Fibroblast of skin of right biceps (primary cell): Measurements from ENCODE around the gene KRTAP10-2.

Experiments used
- DNase-seq: peaks from one replicate; pipeline ENCODE4 v3.0.0-alpha.2; 2013

KRTAP10-2 gene

GRCh38 chr21:44537930-44538911 is 13.1 kb downstream of the KRTAP10-2 start:
- no peak for DNase-seq

- DNase-seq: no peak
Measured at GRCh38 chr21:44535963-44536362, 15.3 kb downstream of the KRTAP10-2 start.

- DNase-seq: no peak
Measured at GRCh38 chr21:44534688-44535087, 16.6 kb downstream of the KRTAP10-2 start.

DNA sequence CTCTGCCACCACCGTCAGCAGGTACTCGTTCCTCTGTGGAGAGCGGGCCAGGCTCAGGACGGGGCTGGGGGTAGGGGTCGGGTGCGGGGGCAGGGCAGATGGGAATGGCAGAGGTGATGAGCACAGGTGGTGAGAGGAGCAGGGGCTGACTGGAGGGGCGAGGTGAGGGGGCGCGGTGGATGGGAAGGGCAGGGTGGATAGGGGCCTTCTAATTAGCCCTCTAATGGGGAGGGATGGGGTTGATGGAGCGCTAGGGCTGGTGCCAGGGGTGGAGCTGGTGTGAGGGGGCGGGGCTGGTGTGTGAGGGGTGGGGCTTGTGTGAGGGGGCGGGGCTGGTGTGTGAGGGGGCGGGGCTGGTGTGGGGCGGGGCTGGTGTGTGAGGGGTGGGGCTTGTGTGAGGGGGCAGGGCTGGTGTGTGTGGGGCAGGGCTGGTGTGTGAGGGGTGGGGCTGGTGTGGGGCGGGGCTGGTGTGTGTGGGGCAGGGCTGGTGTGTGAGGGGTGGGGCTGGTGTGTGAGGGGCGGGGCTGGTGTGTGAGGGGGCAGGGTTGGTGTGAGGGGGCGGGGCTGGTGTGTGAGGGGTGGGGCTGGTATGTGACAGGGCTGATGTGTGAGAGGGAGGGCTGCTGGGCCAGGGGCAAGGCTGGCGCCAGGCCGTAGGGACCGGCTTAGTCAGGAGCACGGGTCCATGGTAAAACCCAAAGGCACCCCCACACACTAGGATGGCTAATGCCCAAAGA is 17.2 kb downstream of the KRTAP10-2 start:
- DNase-seq: no peak

GRCh38 chr21:44533121-44533890 is 18.0 kb downstream of the KRTAP10-2 start:
- DNase-seq: no peak

GRCh38 chr21:44532712-44533111 is 18.6 kb downstream of the KRTAP10-2 start:
- no peak for DNase-seq

- no peak for DNase-seq
Measured at GRCh38 chr21:44531606-44532564, 19.4 kb downstream of the KRTAP10-2 start.

GRCh38 chr21:44530903-44531605 is 20.3 kb downstream of the KRTAP10-2 start:
- no peak for DNase-seq

DNA sequence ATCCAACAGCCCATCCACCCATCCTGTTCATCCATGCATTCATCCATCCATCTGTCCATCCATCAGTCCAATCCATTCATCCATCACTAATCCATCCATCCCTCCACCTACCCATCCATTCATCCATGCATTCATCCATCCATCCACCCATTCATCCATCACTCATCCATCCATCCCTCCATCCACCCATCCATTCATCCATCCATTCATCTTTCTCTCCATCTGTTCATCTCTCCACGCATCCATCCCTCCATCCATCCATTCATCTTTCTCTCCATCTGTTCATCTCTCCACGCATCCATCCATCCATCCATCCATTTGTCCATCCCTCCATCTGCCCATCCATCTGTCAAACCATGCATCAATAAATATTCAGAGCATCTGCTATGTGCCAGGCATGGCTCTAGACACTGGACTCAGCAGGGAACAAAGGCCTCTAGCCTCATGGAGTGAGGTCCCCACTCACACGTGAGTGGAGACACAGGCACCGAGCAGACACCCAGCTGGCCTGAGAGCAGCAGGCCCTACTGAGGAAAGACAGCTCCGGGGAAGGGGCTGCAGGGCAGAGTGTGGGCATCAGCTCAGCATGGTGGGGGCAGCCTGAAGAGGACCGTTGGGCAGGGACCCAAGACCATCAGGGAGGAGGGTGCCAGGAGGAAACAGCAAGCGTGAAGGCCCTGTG is 20.9 kb downstream of the KRTAP10-2 start:
- DNase-seq: no peak

GRCh38 chr21:44529503-44530125 is 21.7 kb downstream of the KRTAP10-2 start:
- DNase-seq: no peak

DNA sequence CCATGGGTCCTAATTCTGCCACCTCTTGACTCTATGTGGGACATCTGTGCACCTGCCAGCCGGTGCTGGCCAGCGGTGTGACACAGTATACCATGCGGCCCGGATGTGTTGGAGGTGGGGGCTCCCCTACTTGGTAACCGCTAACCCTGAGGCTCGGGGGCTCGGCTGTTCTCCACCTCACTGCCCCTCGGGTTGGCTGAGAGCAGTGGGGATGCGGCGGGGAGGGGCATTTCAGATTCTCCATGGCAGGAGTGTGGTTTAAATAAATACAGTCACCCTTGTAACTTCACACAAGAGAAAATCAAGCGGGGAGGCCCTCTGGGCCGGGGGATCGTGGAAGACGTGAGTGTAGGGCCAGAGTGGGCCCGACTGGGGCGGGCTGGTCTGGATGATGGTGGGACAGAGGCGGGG is 22.3 kb downstream of the KRTAP10-2 start:
- DNase-seq: no peak

- DNase-seq: no peak
Measured at GRCh38 chr21:44528634-44528995, 22.7 kb downstream of the KRTAP10-2 start.

- DNase-seq: no peak
Measured at GRCh38 chr21:44527983-44528633, 23.2 kb downstream of the KRTAP10-2 start.

GRCh38 chr21:44527156-44527982 is 23.9 kb downstream of the KRTAP10-2 start:
- no peak for DNase-seq

DNA sequence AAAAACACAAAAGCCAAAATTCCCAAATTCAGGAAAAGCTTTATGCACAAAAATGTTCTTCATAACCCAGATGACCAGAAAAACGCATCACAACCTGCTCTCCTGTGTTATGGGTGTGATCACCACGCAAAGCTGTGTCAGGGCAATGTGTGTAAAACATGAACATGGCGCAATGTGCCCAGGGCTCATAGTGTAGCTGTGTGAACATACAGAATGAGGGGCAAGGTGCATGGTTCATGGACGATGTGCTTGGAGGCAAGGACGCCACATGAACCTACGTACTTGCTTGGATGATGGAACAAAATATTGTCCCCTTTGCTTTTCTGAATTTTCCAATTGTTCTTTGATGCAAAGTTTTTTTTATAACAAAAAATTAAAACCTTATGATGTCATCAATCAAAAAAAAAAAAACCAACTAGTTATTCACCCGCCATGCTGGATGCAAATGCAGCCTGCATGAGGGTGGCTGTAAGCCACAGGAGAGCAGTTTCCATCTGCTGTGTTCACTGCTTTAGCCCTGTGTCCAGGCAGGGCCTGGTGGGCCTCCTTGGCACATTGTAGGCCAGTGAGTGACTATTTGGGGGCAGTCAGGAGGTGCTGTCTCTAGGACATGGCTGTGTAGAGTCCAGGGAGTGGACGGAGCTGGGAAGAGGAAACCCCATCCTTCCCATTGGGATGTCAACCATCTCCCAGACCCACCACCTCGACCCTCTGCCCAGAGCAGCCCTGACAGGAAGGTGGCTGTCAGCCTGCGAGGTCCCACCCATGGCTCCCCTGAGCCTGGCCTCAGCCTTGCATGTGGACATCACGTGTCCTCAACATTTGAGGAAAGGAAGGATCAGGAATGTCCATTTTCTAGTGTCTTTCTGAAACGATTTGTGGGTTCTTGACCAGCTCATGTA is 25.0 kb downstream of the KRTAP10-2 start:
- no peak for DNase-seq

DNA sequence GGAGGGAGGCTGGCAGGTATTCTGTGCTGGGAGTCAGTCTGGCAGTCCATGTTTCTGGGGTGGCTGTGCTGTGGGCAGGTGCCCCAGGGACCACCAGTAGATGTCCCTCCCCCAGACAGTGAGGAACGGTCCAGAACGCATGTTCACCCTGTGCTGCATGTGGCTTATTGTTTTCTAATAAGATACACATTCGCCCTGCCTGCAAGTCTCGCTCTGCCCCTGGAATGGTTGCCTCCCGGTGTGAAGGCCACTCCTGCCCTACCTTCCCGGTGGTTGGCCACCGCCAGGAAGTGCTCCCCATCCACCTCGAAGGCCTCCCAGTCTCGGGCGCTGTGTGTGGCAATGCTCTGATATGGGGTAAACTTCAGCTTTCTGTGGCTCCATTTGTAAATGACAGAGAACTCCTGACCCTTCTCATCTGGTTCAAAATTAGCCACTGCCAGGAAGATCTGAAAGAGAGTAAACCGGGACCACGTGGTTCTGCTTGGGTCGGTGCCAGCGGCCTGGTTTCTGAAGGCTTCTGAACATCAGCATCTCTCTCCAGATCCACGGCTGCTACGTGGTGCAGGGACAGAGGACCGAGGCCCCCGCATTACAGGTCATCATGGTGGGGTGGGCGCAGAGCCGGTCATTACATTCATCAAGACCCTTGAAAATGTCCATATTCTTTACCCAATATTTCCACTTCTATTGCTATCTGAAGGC is 25.8 kb downstream of the KRTAP10-2 start:
- DNase-seq: no peak
